Heart left ventricle (tissue), 13 donors: ENCODE results near the gene HDGFL2.

Experiments
- CTCF ChIP-seq, 12 donors: fragments of 200-600 bp; sonication (generic) in 4 of 12; IDR thresholded peaks; one replicate each; pipeline versions ENCODE4 v1.5.0 to v1.8.0; 2018 to 2022; ENCODE audit warnings: antibody characterized with exemption in 12 of 12, mild to moderate bottlenecking in 5 of 12
- POLR2A ChIP-seq, 2 donors: fragments of 450-650 bp; IDR thresholded peaks; one replicate each; pipeline ENCODE4 v1.6.1; 2017; ENCODE audit warnings: antibody characterized with exemption in 2 of 2, mild to moderate bottlenecking in 2 of 2, moderate library complexity in 2 of 2
- donor health status: ischemic (EF 13 %, LVEDD 7.1; RV severe dilation, severe dysfunction).
- donor health status: DM: no; HTN: yes; CAD: no.
- donor health status: DM: no; HTN: no; CAD: no.
- donor health status: ischemic (EF 25% LVEDD 6.9; RV normal size, moderate dysfunction).
- donor health status: ischemic (EF 25% LVEDD 5.7; RV mildly dilated, moderate dysfunction).
- donor health status: ischemic (EF 35%, LVEDD 5.7; RV mildly dilated, moderate dysfunction).
- donor health status: nonischemic (EF 11% LVEDD 7.7; RV severe dilation, severe dysfunction).
- donor health status: DM: yes; HTN: yes; CAD: no.
- donor health status: PGD.
- donor health status: ischemic (EF 29% LVEDD 5.4; RV normal size, mild dysfunction).
- donor health status: nonischemic (EF 23%, LVEDD 6.1; RV moderate dilation, normal function).

- TF ChIP-seq CTCF (IDR thresholded peaks at IDR 0.05), result no peak
- TF ChIP-seq POLR2A (IDR thresholded peaks at IDR 0.05), result no peak
Observed at GRCh38 chr19:4506449-4507149, 34.5 kb downstream of the HDGFL2 start.
